ENCODE results near the gene LUC7L.

The LUC7L gene

GRCh38 chr16:189604-190186 lies 39.6 kb downstream of the LUC7L start:
- TF ChIP-seq, protein P1, sequence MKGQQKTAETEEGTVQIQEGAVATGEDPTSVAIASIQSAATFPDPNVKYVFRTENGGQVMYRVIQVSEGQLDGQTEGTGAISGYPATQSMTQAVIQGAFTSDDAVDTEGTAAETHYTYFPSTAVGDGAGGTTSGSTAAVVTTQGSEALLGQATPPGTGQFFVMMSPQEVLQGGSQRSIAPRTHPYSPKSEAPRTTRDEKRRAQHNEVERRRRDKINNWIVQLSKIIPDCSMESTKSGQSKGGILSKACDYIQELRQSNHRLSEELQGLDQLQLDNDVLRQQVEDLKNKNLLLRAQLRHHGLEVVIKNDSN (IDR thresholded peaks at IDR 0.05) = no peak
- TF ChIP-seq RAD21 (IDR thresholded peaks at IDR 0.05; ENCODE audit: low read depth) (no peak), TEAD4 (IDR thresholded peaks at IDR 0.05) (no peak), CEBPB (IDR thresholded peaks at IDR 0.05) (no peak), FOXM1 (IDR thresholded peaks at IDR 0.05; ENCODE audit: borderline replicate concordance, low read depth) (no peak), NFIC (IDR thresholded peaks at IDR 0.05) (no peak), EGR1 (IDR thresholded peaks at IDR 0.05) (no peak)

DNA sequence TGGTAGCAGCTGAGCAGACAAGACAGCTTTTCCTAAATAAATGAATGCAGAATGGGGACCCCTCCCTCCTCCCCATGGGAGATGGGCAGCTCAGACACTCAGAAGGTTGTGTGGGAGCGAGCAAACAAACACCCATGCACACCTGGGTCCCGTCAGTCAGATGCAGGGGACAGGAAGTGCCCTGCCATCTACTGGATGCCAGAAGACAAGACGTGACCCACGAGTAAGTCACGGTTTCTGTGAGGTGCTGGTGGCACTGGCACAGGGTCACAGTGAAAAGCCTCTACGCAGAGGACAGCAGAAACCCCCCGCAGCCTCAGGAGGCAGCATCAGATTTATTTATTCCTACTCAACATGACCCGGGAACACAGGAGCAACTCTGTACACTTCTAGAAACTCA lies 40.6 kb downstream of the LUC7L start:
- peak; percentile 7; the same call in 1 of the 2 replicates for TF ChIP-seq RAD21 (IDR thresholded peaks at IDR 0.05; ENCODE audit: low read depth)
- TF ChIP-seq, protein P2, sequence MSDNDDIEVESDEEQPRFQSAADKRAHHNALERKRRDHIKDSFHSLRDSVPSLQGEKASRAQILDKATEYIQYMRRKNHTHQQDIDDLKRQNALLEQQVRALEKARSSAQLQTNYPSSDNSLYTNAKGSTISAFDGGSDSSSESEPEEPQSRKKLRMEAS (IDR thresholded peaks at IDR 0.05) = no peak

- TF ChIP-seq FOXM1 (IDR thresholded peaks at IDR 0.05; ENCODE audit: borderline replicate concordance, low read depth) (no peak), ZBTB7A (IDR thresholded peaks at IDR 0.05; ENCODE audit: low read depth) (no peak), EGR1 (IDR thresholded peaks at IDR 0.05) (no peak), TEAD4 (IDR thresholded peaks at IDR 0.05) (no peak), TCF12 (IDR thresholded peaks at IDR 0.05; ENCODE audit: low read depth) (no peak), NFIC (IDR thresholded peaks at IDR 0.05) (no peak), CEBPB (IDR thresholded peaks at IDR 0.05) (no peak)
- TF ChIP-seq, protein P1 (IDR thresholded peaks at IDR 0.05) = no peak
Observed at GRCh38 chr16:187330-187729, 41.9 kb downstream of the LUC7L start.

DNA sequence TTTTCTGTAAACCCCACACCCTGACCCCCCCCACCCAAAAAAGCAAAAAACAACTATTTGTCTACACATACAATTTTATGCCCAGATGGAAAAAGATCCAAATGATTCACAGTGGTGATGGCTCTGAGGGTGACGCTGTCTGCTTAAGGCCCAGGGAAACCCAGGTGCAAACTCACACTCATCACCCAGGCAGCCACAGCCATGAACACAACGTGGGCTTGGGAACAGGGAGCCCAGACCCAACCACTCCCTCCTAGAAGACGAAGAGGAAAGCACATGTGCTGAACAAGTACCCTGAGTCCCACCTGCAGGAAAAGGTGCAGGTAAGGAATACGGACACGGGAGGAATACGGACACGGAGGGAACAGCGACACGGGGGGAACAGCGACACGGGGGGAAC lies 43.6 kb downstream of the LUC7L start:
- TF ChIP-seq TCF12 (IDR thresholded peaks at IDR 0.05; ENCODE audit: low read depth) (no peak), EP300 (IDR thresholded peaks at IDR 0.05; ENCODE audit: borderline replicate concordance) (no peak), YY1 (IDR thresholded peaks at IDR 0.05; ENCODE audit: low read depth) (no peak), CEBPB (IDR thresholded peaks at IDR 0.05) (no peak), FOXM1 (IDR thresholded peaks at IDR 0.05; ENCODE audit: borderline replicate concordance, low read depth) (no peak), NFIC (IDR thresholded peaks at IDR 0.05) (no peak), TEAD4 (IDR thresholded peaks at IDR 0.05) (no peak)
- TF ChIP-seq, protein P3, sequence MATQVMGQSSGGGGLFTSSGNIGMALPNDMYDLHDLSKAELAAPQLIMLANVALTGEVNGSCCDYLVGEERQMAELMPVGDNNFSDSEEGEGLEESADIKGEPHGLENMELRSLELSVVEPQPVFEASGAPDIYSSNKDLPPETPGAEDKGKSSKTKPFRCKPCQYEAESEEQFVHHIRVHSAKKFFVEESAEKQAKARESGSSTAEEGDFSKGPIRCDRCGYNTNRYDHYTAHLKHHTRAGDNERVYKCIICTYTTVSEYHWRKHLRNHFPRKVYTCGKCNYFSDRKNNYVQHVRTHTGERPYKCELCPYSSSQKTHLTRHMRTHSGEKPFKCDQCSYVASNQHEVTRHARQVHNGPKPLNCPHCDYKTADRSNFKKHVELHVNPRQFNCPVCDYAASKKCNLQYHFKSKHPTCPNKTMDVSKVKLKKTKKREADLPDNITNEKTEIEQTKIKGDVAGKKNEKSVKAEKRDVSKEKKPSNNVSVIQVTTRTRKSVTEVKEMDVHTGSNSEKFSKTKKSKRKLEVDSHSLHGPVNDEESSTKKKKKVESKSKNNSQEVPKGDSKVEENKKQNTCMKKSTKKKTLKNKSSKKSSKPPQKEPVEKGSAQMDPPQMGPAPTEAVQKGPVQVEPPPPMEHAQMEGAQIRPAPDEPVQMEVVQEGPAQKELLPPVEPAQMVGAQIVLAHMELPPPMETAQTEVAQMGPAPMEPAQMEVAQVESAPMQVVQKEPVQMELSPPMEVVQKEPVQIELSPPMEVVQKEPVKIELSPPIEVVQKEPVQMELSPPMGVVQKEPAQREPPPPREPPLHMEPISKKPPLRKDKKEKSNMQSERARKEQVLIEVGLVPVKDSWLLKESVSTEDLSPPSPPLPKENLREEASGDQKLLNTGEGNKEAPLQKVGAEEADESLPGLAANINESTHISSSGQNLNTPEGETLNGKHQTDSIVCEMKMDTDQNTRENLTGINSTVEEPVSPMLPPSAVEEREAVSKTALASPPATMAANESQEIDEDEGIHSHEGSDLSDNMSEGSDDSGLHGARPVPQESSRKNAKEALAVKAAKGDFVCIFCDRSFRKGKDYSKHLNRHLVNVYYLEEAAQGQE (IDR thresholded peaks at IDR 0.05; ENCODE audit: low read depth) = no peak
- TF ChIP-seq, protein P2 (IDR thresholded peaks at IDR 0.05) = no peak
- TF ChIP-seq, protein P1 (IDR thresholded peaks at IDR 0.05) = no peak

GRCh38 chr16:185213-185612 lies 44.0 kb downstream of the LUC7L start:
- TF ChIP-seq TEAD4 (IDR thresholded peaks at IDR 0.05) = no peak
- TF ChIP-seq, protein P1 (IDR thresholded peaks at IDR 0.05) = no peak

DNA sequence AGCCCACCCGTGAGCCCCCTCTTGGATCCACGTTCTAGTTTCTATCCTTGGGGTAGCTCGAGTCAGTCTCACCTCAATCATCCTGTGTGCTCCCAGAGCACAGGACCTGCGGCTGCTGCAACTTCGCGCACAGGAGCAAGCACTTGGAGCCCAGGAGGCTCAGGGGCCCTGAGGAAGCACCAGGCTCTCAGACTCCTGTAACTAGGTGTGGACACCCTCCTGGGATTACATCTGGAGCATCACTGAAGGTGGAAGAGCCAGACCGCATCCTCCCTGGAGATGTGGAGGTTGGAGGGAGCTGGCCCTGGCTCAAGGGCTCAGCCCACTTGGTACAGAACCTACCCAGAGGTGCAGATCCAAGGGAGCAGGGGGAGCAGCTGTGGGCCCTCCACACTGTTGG lies 46.2 kb downstream of the LUC7L start:
- TF ChIP-seq EP300 (IDR thresholded peaks at IDR 0.05; ENCODE audit: borderline replicate concordance) = no peak

DNA sequence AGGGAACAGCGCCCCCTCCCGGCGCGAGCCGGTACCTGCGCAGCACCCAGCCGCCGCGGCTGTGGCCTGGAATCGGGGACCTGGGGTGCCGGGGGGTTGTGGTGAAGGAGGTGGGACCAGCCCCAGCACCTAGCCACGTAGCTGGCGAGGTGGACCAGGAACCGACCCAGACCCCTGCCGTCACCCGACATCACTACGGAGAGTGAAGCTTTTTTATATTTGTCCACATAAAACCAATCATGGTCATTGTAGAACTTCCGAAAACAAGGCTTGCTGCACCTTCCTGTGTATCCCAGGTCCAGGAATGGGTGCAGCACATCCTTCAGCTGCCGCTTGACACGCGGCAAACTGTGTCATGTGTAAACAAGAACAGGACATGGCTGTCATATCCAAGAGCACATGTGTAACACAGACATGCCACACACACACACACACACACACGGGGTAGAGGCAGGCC lies 47.7 kb downstream of the LUC7L start:
- TF ChIP-seq EP300 (IDR thresholded peaks at IDR 0.05; ENCODE audit: borderline replicate concordance) (no peak), YY1 (IDR thresholded peaks at IDR 0.05; ENCODE audit: low read depth) (no peak), TAF1 (IDR thresholded peaks at IDR 0.05; ENCODE audit: low read depth) (no peak), ZBTB7A (IDR thresholded peaks at IDR 0.05; ENCODE audit: low read depth) (no peak), RAD21 (IDR thresholded peaks at IDR 0.05; ENCODE audit: low read depth) (no peak), NFIC (IDR thresholded peaks at IDR 0.05) (no peak), CEBPB (IDR thresholded peaks at IDR 0.05) (no peak), FOXM1 (IDR thresholded peaks at IDR 0.05; ENCODE audit: borderline replicate concordance, low read depth) (no peak), EGR1 (IDR thresholded peaks at IDR 0.05) (no peak), TEAD4 (IDR thresholded peaks at IDR 0.05) (no peak), CREB1 (IDR thresholded peaks at IDR 0.05; ENCODE audit: low read depth) (no peak), TCF12 (IDR thresholded peaks at IDR 0.05; ENCODE audit: low read depth) (no peak)
- TF ChIP-seq, protein P3 (IDR thresholded peaks at IDR 0.05; ENCODE audit: low read depth) = no peak
- TF ChIP-seq, protein P2 (IDR thresholded peaks at IDR 0.05) = no peak
- TF ChIP-seq, protein P1 (IDR thresholded peaks at IDR 0.05) = no peak
